Psoas muscle (tissue), 8 donors: Measurements from ENCODE around the gene LYPD6. TPM values are rescaled to one million over a fixed set of nuclear protein-coding genes. Genes with fewer than 3 reads are reported as not detected.

Experiments used
- ATAC-seq, 4 donors: fragments of 200-7000 bp; cut with Tn5 transposase; one replicate each; pipeline ENCODE4 v1.9.1; 2020; ENCODE audit warnings: moderate library complexity in 3 of 4, mild to moderate bottlenecking in 2 of 4
- DNase-seq, 2 donors: peaks; one replicate each; pipeline ENCODE4 v3.0.0-alpha.2; 2020
- H3K27ac ChIP-seq: fragments of 200-600 bp; one replicate; pipeline ENCODE4 v1.8.0; 2022
- H3K27me3 ChIP-seq, 3 donors: fragments of 200-600 bp in 1 of 3; one replicate each; pipeline versions ENCODE4 v1.6.1 to v1.8.0; 2013 to 2022; ENCODE audit warnings: low read length in 2 of 3, mild to moderate bottlenecking in 2 of 3, moderate library complexity in 1 of 3; ENCODE audit not compliant: insufficient read depth in 3 of 3
- H3K36me3 ChIP-seq, 2 donors: fragments of 200-600 bp in 1 of 2; one replicate each; pipeline versions ENCODE4 v1.6.1 to v1.8.0; 2013 to 2022; ENCODE audit warnings: low read depth in 1 of 2, mild to moderate bottlenecking in 1 of 2, moderate library complexity in 1 of 2; ENCODE audit not compliant: insufficient read depth in 1 of 2
- H3K4me1 ChIP-seq: fragments of 200-600 bp; one replicate; pipeline ENCODE4 v1.8.0; 2022
- H3K4me3 ChIP-seq: fragments of 200-600 bp; one replicate; pipeline ENCODE4 v1.8.0; 2022; ENCODE audit warnings: mild to moderate bottlenecking
- H3K9me3 ChIP-seq: fragments of 200-600 bp; one replicate; pipeline ENCODE4 v1.8.0; 2022
- CTCF ChIP-seq: fragments of 200-600 bp; IDR thresholded peaks from one replicate; pipeline ENCODE4 v1.8.0; 2022; ENCODE audit warnings: antibody characterized with exemption
- WGBS, 3 donors: extraction: QIAGEN DNeasy Blood & Tissue Kit; methylation state at CpG; one replicate each; pipeline versions ENCODE4 v1.1.6 to v1.1.7; 2013; 5-methylcytosine and 5-hydroxymethylcytosine counted together
- intact Hi-C, 2 donors: fragments of 100-400 bp; cut with DNase I; formaldehyde crosslinking; loops; one replicate each; pipeline versions ENCODE4 v1.11.0 to v1.14.2; 2022
- polyA plus RNA-seq, 3 donors: library from polyadenylated mRNA; stranded (reverse); fragments of 200-250 nt; gene quantifications; one replicate each; pipeline ENCODE4 v1.2.3, GENCODE V29; 2013
- total RNA-seq, 4 donors: library from RNA; stranded (reverse); fragmentation: NEBNext Ultra II Directional in 2 of 4; extraction: Animal tissue kit (Norgen Biotek cat#: 25700) in 2 of 4; gene quantifications; one replicate each; pipeline versions ENCODE4 v1.2.1 to v1.2.4, GENCODE V29; 2021 to 2023
- donor health status: healthy with polysubstance abuse.
- donor health status: DM: no; HTN: no; CAD: no; lungs with moderate emphysema.
- donor health status: Bipolar disorder and iron deficiency.
- donor health status: healthy.
- donor health status: DM: yes; HTN: yes; CAD: no.
- donor health status: DM: no; HTN: no; CAD: no.
- donor health status: DM: no; HTN: no; CAD: no.
- donor health status: DM: yes; HTN: yes; CAD: no.

The LYPD6 gene
- total and polyA plus RNA-seq, 7 donors, result 0.04 to 0.11 (median 0.05) TPM; not detected in 2

GRCh38 chr2:149394864-149395263 is 64.5 kb downstream of the LYPD6 start:
- ATAC-seq (no peak), DNase-seq (no peak)
- 93 to 96% (median 96%) methylated on average over 2 of the region's 2 CpGs for WGBS, 3 donors
- intact Hi-C loops, result no loop called here
- no peaks in the 10 kb centered on the region for H3K9me3 ChIP-seq
- H3K4me1 ChIP-seq, result no peaks in the 10 kb centered on the region
- H3K27me3 ChIP-seq, result no peaks in the 10 kb centered on the region
- no peaks in the 10 kb centered on the region for H3K36me3 ChIP-seq
- no peak overlapping the region for H3K4me3 ChIP-seq
- H3K27ac ChIP-seq, result no peak overlapping the region
- TF ChIP-seq CTCF, result no peak

- Histone ChIP-seq H3K9me3 (no peaks in the 10 kb centered on the region), H3K36me3 (no peaks in the 10 kb centered on the region), H3K4me1 (no peaks in the 10 kb centered on the region), H3K27ac (no peak overlapping the region), H3K27me3 (no peaks in the 10 kb centered on the region), H3K4me3 (no peak overlapping the region)
- intact Hi-C loops, result no loop called here
- WGBS, 3 donors, result 62 to 70% (median 65%) methylated on average over 13 of the region's 13 CpGs
- DNase-seq (no peak), ATAC-seq (no peak)
- TF ChIP-seq CTCF, result no peak
Observed at GRCh38 chr2:149399934-149400615, 69.7 kb downstream of the LYPD6 start.

GRCh38 chr2:149400997-149401396 is 70.6 kb downstream of the LYPD6 start:
- Histone ChIP-seq H3K9me3 (no peaks in the 10 kb centered on the region), H3K27me3 (no peaks in the 10 kb centered on the region), H3K27ac (no peak overlapping the region), H3K4me1 (no peaks in the 10 kb centered on the region), H3K36me3 (no peaks in the 10 kb centered on the region), H3K4me3 (no peak overlapping the region)
- TF ChIP-seq CTCF, result no peak
- DNase-seq (no peak), ATAC-seq (no peak)
- WGBS, 3 donors, result 89 to 94% (median 94%) methylated on average over 2 of the region's 2 CpGs
- intact Hi-C loops, result no loop called here

GRCh38 chr2:149409506-149409905 is 79.1 kb downstream of the LYPD6 start:
- Histone ChIP-seq H3K36me3 (no peaks in the 10 kb centered on the region), H3K9me3 (no peaks in the 10 kb centered on the region), H3K4me3 (no peak overlapping the region), H3K4me1 (no peaks in the 10 kb centered on the region), H3K27me3 (no peaks in the 10 kb centered on the region), H3K27ac (no peak overlapping the region)
- WGBS, 3 donors, result 64 to 71% (median 70%) methylated on average over 3 of the region's 3 CpGs
- ATAC-seq, result no peak
- intact Hi-C loops, result no loop called here
- DNase-seq, result no peak
- TF ChIP-seq CTCF, result no peak
